GM19324 (cell line): ENCODE data around the gene PSMB5.

Source experiments
- ATAC-seq: cut with Tn5 transposase; IDR thresholded peaks from one replicate; pipeline ENCODE4 v1.9.1; 2021; ENCODE audit warnings: mild to moderate bottlenecking, moderate library complexity; ENCODE audit not compliant: unreplicated experiment, low FRiP score

PSMB5 gene

DNA sequence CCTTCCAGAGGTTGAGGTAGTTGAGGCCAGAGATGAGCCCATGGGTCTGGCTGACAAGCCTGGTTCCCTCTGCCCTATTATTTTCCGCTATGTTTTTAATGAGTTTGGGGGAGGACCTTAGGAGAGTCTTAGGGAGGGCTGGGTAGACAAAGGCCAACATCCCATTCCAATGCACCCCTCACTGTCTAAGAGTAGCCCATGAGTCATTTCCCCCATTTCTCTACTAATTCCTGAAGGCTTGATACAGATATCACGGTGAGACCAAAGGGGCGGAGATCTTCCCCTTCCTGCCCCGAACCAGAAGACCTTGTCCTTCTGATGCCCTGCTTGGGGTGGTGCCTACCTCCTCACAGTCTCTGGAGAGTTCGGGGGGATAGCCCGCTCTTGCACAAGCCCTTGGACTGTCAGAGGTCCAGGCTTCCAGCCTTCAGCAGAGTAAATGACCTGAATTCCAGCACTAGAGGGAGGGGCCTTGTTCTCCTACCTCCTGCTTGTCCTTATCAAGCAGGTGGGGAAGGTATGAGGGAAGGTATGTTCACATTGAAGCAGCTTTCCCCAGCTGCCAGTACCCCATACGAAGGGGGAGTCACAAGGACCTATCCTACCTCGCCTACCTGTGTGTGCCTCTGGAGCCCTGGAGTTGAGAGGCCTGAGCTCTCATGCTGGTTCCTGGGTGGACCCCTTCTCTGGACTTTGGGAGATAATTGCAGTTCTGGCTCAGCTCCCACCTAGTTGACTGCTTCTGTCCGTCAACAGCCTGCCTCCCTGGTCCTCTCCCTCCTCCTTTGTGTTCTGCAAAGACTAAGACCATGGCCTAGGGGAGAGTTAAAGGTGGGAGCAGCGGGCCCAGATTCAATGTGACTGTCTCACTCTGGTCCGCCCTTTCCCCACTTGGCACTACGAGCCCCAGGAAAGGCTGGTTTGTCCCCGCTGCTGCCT, 11.0 kb upstream of the PSMB5 start:
- no peak for ATAC-seq

DNA sequence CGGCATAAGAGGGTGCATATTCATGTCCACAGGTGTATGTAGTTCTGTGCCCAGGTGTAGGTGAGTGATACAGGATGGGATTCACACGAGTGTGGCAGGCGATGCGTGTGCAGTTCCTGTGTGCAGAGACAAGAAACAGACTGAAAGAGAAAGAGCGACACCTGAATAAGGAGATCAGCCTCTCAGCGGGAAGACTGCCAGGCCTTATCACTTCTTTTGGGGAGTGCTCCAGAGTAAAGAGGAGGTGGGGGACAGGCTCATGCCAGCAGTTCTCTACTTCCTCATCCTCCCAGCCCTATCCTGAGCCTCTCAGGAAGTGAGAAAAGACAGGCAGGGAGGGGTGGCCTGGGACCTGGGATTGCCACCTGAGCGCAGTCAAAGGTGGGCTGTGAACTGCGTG, 10.1 kb upstream of the PSMB5 start:
- ATAC-seq: no peak

DNA sequence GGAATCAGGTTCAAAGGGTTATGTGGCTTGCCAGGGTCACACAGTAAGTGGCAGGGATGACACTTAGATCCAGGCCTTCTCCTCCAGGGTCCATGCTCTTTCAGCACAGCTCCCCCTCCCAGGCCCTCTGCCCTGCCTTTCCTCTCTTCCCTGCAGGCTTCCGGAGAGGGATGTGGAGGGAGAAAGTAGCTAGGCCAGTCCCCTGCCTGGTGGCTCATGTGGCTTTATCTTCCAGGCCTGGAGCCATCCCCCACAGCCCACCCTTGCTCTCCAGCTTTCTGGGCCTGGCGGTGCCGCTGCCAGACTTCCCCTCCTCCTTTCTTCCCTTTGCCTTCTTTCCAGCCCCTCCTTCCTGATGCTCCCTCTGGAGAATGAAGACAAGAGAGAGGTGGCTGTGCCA, 9.1 kb upstream of the PSMB5 start:
- no peak for ATAC-seq

DNA sequence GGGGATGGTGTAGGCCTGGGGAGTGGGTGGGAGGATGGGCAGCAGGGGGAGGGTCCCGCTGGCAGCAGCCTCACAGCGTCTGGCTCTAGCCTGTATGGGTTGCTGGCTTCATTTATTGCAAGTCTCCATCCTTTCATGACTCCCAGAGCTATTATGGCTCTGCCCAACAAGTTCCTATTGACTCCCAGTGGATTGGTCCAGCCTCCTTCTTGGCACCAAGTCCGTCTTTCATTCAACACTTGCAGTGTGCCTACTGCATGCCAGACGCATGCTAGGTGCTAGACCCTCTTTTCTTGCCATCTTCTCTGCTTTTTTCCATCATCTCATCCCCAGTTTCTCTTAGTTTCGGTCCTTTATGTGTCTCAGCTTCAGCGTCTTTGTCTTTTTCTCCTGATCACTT, 8.4 kb upstream of the PSMB5 start:
- no peak for ATAC-seq

DNA sequence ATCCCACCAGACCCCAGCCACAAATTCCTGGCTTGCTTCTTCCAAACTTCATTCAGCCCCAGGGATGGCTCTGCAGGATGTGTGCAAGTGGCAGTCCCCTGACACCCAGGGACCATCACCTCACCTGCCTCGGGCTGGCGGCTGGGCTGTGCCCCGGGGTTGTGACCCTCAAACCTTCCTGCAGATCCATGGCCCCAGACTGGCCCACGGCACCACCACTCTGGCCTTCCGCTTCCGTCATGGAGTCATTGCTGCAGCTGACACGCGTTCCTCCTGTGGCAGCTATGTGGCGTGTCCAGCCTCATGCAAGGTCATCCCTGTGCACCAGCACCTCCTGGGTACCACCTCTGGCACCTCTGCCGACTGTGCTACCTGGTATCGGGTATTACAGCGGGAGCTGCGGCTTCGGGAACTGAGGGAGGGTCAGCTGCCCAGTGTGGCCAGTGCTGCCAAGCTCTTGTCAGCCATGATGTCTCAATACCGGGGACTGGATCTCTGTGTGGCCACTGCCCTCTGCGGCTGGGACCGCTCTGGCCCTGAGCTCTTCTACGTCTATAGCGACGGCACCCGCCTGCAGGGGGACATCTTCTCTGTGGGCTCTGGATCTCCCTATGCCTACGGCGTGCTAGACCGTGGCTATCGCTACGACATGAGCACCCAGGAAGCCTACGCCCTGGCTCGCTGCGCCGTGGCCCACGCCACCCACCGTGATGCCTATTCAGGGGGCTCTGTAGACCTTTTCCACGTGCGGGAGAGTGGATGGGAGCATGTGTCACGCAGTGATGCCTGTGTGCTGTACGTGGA, 7.7 kb upstream of the PSMB5 start, which contains the start of gene PSMB11:
PSMB11 (plus strand) TSS at position 51 of the 804 bp plus-strand sequence; CDS start at position 65, 14 bp downstream.
- no peak for ATAC-seq

DNA sequence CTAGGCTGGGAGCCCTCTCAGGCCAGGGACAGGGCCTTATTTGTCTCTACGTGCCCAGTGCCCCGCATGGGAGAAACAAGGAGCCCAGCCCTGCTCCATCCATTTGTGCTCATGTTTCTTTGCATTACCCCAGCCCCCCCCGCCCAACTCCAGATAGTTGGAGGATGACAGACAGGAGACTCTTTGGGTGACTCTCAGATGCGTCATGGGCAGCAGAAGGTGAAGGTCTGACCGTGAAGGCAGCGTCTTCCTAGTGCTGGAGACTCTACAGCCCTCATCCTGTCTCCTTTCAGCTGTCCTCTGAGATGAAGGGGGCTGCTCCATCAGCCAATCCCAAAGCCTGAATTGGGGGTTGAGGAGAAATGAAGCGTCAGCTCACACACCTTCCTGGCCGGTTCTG, 7.0 kb upstream of the PSMB5 start:
- ATAC-seq: no peak

DNA sequence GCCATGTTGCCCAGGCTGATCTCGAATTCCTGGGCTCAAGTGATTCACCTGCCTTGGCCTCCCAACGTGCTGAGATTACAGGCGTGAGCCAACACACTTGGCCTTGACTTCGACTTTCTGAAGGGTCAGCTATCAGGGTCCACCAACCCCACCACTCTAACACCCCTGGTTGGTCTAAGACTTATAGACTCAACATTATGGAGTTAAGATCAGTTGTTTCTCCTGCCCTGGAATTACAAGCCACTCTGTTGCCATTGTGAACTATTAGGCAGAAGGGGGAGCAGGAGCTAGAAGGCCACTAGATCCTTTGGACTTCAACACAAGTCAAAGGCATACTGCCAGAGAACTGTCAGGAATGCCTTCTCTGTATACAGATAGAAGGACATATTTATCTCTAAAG, 5.4 kb upstream of the PSMB5 start:
- ATAC-seq: no peak

DNA sequence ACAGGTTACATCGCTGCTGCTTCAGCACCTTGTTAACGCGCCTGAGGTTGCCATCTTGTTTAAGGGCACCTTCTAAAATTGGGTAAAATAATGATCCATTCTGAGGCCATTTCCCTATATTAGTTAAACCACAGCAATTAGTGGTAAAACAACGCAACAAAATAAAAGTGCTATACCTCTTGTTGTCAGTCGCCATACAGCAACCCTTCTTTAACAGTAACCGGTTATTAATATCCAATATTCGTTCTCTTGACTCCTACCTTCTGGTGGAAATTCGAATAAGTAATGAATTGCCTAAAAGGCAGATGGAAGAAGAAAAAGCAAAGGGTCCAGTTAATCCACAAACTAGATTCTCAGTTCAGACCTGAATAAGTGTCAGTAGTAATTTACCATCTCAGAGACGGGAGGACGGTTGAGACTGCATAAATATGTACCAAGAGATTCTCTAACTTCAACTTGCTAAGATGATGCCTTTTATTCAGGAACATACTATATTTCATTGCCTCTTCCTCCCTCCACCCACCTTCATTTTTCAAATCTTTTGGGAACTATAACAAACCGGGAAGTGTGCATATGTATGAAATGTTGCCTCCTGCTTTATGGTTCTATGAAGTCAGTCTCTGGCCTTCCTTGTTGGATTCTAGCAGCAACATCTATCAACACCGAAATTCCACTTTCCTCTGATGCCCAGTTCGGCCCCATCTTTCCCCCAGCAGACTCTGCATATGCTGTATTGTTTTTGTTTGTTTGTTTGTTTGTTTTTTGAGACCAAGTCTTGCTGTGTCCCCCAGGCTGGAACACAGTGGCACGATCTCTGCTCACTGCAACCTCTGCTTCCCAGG, 824 bp upstream of the PSMB5 start:
- ATAC-seq: no peak

DNA sequence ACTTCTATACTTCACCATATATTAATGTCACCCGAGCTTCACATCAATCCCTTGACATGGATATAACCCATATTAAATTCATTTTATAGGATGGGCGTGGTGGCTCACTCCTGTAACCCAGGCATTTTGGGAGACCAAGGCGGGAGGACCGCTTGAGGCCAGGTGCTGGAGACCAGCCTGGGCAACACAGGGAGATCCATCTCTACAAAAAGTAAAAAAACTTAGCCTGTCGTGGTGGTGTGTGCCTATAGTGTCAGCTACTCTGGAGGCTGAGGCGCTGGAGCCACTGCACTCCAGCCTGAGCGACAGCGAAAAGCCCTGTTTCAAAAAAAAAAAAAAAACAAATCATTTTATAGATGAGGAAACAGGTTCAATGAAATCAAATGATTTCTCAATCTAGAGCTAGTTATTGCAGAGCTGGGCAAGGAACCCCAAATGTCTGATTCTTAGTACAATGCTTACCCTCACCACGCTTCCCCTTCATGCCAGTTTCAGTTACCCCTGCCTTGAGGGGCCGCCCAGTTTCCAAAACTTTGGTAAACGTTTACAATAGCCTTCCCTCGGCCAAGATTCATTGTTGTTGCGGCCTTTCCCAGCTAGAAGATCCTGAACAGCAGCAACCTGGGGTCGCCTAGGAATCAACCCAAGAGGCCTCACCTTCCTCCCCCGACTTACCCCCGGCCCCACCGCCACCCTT, 751 bp downstream of the PSMB5 start:
- peak; percentile 6 for ATAC-seq

DNA sequence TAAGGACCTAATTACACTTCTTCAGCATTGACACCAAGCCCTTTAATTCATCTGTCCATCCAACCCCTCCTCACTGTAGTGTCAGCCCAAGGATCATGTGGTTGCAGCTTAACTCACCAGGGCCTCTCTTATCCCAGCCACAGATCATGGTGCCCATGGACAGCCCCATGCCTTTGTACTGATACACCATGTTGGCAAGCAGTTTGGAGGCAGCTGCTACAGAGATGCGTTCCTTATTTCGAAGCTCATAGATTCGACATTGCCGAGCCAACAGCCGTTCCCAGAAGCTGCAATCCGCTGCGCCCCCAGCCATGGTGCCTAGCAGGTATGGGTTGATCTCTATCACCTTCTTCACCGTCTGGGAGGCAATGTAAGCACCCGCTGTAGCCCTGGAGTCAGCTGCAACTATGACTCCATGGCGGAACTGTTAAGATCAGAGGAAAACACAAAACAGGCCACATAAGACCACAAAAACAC, 1.4 kb downstream of the PSMB5 start:
- no peak for ATAC-seq

DNA sequence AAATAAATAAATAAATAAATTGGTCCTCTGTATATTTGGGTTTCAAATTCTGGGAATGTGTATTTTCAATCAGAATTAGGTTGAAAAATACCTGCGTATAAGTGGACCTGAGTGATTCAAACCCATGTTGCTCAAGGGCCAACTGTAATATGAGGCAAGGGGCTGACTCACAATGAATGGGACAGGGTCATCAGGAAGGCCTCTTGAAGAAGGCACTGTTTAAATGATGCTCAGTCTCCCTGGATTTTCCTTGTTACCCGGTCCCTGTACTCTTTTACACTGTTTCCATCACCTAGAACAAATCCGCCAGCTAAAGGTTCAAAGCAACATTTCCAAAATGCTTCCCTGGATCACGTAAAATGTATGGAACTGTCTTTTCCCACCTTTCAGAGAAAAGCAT, 3.8 kb downstream of the PSMB5 start:
- no peak for ATAC-seq

DNA sequence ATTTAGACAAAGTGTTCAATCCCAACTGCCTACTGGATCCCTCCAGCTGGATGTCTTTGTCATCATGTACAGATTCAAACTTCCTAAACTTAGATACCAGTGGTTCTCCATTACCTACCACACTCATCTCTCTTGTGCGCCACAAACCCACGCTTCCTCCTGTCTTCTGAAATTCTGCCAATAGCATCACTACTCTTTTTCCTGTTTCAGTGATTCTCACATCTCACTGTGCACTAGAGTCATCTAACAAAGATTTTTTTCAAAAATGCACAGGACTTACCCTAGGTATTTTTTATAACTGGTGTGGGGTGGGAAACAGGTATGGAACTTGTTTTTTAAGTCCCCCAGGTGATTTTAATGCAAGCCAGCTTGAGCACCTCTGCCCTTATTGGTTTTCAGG, 5.9 kb downstream of the PSMB5 start:
- ATAC-seq: no peak

DNA sequence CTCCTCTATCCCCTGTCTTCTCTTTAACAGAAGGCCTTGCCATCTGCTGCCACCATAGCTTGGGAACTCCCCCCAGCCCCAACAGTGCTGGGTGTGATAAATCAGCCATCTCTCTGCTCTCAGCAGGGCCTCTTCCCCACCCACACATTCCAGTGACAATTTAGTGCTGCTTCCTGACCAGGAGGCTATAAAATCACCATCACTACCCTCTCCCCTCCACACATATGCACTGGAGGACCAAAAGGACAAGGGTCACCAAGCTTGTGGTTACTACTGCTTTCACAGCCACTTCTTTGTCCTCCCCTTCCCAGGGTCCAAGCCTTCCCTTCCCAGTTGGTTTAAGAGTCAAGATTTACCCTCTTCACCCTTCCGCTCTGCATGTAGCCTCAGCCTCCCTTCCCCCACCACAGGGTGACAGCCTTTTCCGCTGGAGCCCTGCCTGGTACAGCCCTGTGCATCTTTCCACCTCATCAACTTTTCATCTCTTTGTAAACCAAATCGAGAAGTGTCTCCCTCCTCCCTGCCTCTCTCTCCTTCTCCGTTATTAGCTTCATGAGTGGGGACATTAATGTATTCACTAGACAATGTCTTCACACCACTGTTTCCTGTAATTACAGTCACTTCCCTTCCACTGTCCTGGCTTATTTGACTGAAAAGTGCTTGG, 9.4 kb downstream of the PSMB5 start:
- ATAC-seq: no peak

DNA sequence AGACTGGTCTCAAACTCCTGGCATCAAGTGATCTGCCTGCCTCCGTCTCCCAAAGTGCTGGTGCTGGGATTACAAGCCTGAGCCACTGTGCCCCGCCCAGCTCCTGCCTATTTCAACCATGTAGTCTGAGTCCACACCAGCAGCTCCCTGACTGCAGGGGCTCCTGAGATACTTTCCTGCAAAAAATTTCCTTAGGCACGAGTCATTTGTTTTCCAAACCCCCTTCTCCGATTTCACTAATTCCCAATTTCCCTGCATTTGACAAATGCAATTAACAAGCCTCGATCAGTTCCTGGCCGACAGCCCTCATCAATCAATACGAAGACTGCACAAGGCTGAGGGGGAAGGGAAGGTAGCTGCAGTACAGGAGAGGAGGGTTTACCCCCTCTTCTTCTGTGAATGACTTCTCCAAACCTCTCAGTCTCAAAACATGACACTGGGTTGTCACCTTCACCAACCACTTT, 10.1 kb downstream of the PSMB5 start:
- no peak for ATAC-seq

DNA sequence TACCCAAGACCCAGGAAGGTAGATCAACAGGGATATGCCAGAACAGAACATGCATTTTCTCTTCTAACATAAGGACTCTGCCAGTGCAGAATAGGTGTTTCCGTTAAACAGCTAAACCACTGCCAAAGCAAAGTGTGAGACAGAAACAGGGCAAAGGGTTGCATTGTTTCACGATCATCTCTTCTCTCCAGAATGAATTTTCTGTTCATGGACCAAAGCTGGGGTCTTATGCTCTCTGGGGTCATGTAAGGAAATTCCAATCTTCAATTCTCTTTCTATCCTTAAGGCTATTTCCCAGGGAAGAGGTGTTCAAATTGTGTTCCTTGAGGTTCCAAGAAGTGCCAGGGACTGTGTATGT, 10.9 kb downstream of the PSMB5 start:
- no peak for ATAC-seq

DNA sequence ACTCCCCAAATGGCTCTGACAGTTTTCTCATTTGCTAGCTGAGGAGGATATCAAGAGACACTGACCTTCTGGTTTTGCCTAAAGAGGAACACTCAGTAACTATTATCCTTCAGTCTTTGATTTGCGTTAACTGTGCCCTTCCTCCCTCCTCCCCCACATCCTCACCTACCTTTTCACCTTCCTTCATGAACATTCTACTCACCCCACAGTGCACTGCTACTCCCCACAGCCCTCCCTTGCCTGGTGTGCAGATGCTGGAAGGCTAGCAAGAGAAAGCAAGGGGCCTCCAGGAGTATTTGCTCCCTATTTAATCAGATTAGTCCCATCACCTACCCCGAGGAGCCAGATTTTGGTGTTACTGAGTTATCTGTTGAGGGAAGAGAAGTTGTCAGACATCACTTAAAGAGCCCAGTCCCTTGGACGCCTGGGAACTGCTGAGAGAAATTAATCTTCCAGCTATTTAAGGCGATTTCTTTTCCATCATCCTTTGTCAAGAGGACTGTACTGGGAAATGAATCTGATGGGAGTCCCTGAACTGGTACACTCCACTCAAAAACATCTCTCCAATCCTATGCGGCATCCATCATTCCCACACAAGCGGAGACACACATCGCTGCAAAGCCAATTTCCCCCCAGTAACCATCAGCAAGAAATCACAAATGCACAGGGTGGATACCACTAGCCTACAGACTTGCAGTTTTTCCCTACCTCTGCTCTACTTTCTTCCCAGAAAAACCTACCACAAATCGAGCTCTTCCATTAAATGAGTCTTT, 11.5 kb downstream of the PSMB5 start:
- ATAC-seq: no peak

DNA sequence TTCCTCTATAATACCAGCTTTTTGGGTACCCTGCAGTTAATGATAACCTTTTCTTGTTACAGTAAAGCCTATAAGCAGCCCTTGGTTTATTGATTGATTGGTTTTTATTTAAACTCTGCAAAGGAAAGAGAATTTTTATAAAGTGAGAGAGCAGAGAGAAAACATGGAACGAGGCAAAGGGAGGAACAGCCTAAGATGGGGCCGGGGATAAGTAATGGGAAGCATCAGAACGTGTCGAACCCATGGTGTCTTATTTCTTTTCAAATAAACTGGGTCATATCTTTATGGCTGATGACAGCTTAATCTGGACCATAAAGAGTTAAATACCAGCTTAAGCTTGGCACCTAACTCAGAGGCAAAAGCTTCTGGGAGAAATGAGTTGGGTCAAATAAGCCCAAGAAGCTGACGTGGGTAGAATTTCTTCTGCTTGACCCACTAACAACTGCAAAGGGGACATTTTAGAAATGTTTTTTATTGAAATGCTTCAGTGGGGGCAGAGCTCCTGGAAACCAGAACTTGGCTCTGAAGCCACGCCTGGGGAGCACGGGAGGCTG, 12.7 kb downstream of the PSMB5 start:
- no peak for ATAC-seq

DNA sequence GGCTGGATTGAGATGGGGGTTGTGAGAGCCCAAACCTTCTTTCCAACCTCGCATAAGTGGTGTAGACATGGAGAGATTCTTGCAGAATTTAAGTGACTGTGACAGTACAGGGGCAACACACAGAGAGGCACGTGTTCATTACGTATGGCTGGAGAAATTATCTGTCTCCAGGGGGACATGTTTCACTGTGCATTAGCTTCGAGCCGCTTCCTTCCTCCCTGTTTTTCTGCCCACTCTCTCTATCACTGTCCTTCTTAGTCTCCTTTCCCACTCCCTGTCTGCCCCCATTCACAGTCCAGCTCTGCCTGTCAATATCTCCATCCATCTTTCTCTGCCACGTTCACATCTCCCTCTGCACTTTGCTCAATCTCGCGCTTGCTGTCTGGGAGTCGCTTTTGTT, 13.3 kb downstream of the PSMB5 start:
- no peak for ATAC-seq
